HCT116 (cell line): ENCODE data around the gene MYH10. TPM values are rescaled to one million over a fixed set of nuclear protein-coding genes. Genes with fewer than 3 reads are reported as not detected.

Source experiments
- ATAC-seq: fragments of 200-7000 bp; cut with Tn5 transposase; 2 replicates; pipeline ENCODE4 v1.9.1; 2020; ENCODE audit warnings: mild to moderate bottlenecking, moderate library complexity
- BruUV-seq: library from RNA; stranded (reverse); fragments of 400-500 nt; replicated peaks from 2 replicates; lab custom pipeline; 2021; lab: Mats Ljungman, UMichigan
- CTCF ChIA-PET: fragments of 300-600 bp; sonication (Branson Sonifier 250); formaldehyde crosslinking; loops from one replicate; lab custom pipeline; 2021; ENCODE audit warnings: antibody characterized with exemption; lab: Charles Lee
- POLR2A ChIA-PET: fragments of 300-600, 350-600 bp; sonication (Branson Sonifier 250); formaldehyde crosslinking; loops from one replicate; lab custom pipeline; 2021; ENCODE audit warnings: antibody characterized with exemption; lab: Charles Lee
- RAD21 ChIA-PET, 2 experiments: fragments of 300-600 bp; sonication (Branson Sonifier 250); formaldehyde crosslinking; loops; one replicate each; lab custom pipeline; 2023; ENCODE audit warnings: low total read pairs in 2 of 2; ENCODE audit not compliant: uncharacterized antibody in 2 of 2, unreplicated experiment in 2 of 2, low non-redundant PET in 1 of 2; lab: Charles Lee
- DNase-seq: peaks from one replicate; pipeline ENCODE4 v3.0.0-alpha.2; 2010; ENCODE audit warnings: low read depth, low spot score
- H2AFZ ChIP-seq: fragments of 200-600 bp; shearing (Covaris generic), sonication (generic); 2 replicates; pipeline ENCODE4 v1.6.1; 2017; ENCODE audit warnings: low read depth, mixed run types, mixed read lengths, antibody characterized with exemption, low read length; ENCODE audit not compliant: poor library complexity, severe bottlenecking
- H3K27ac ChIP-seq: 2 replicates; pipeline ENCODE4 v1.5.1; 2012; ENCODE audit warnings: low read depth, low read length
- H3K27me3 ChIP-seq: fragments of 200-600 bp; sonication (generic); 2 replicates; pipeline ENCODE4 v1.6.1; 2016; ENCODE audit warnings: mixed run types, low read length, mixed read lengths; ENCODE audit not compliant: insufficient read depth
- H3K36me3 ChIP-seq, 2 experiments: fragments of 200-500 bp in 1 of 2; fragments of 200-600 bp in 1 of 2; sonication (Bioruptor generic) in 1 of 2; sonication (generic) in 1 of 2; 2 replicates each; pipeline versions ENCODE4 v1.5.1 to v1.6.1; 2014 to 2016; ENCODE audit warnings: low read length in 2 of 2, inconsistent platforms in 1 of 2, mixed read lengths in 1 of 2, mixed run types in 1 of 2; ENCODE audit not compliant: insufficient read depth in 2 of 2, control insufficient read depth in 1 of 2
- H3K4me1 ChIP-seq, 2 experiments: fragments of 200-600 bp in 1 of 2; sonication (generic) in 1 of 2; 2 replicates each; pipeline versions ENCODE4 v1.5.1 to v1.6.1; 2012 to 2017; ENCODE audit warnings: low read length in 2 of 2, inconsistent platforms in 1 of 2, mild to moderate bottlenecking in 1 of 2, mixed read lengths in 1 of 2, mixed run types in 1 of 2, moderate library complexity in 1 of 2; ENCODE audit not compliant: insufficient read depth in 2 of 2, control insufficient read depth in 1 of 2
- H3K4me2 ChIP-seq: fragments of 200-600 bp; sonication (generic); 2 replicates; pipeline ENCODE4 v1.6.1; 2017; ENCODE audit warnings: mixed run types, low read length, mixed read lengths
- H3K4me3 ChIP-seq, 2 experiments: fragments of 200-600 bp in 1 of 2; sonication (generic) in 1 of 2; replicated peaks in 1 of 2; 2 replicates each; pipeline ENCODE4 v1.5.1; 2011 to 2016; ENCODE audit warnings: low read length in 2 of 2, control low read depth in 1 of 2, low read depth in 1 of 2, mild to moderate bottlenecking in 1 of 2, mixed read lengths in 1 of 2, mixed run types in 1 of 2
- H3K79me2 ChIP-seq: fragments of 200-600 bp; sonication (generic); 2 replicates; pipeline ENCODE4 v1.6.1; 2017; ENCODE audit warnings: mild to moderate bottlenecking, mixed run types, low read length, moderate library complexity, mixed read lengths; ENCODE audit not compliant: insufficient read depth
- H3K9ac ChIP-seq: fragments of 200-600 bp; sonication (generic); 2 replicates; pipeline ENCODE4 v1.6.1; 2016; ENCODE audit warnings: low read length, mixed read lengths
- H3K9me2 ChIP-seq: fragments of 200-600 bp; sonication (generic), shearing (Covaris generic); 2 replicates; pipeline ENCODE4 v1.6.1; 2017; ENCODE audit warnings: mixed run types, mild to moderate bottlenecking, moderate library complexity; ENCODE audit not compliant: insufficient read depth
- H3K9me3 ChIP-seq, 2 experiments: fragments of 200-500 bp in 1 of 2; fragments of 200-600 bp in 1 of 2; sonication (Bioruptor generic) in 1 of 2; sonication (generic) in 1 of 2; 2 replicates each; pipeline ENCODE4 v1.6.1; 2014 to 2017; ENCODE audit warnings: low read length in 2 of 2, mixed read lengths in 2 of 2, inconsistent platforms in 1 of 2, low read depth in 1 of 2, mild to moderate bottlenecking in 1 of 2, mixed run types in 1 of 2, moderate library complexity in 1 of 2; ENCODE audit not compliant: control insufficient read depth in 1 of 2, insufficient read depth in 1 of 2
- H4K20me1 ChIP-seq: fragments of 200-600 bp; sonication (generic), shearing (Covaris generic); 2 replicates; pipeline ENCODE4 v1.6.1; 2017; ENCODE audit warnings: mixed run types, mild to moderate bottlenecking, moderate library complexity; ENCODE audit not compliant: insufficient read depth
- CBX3 ChIP-seq: IDR thresholded peaks from 2 replicates; pipeline ENCODE4 v1.6.1; 2012; ENCODE audit warnings: low read depth
- CEBPB ChIP-seq: IDR thresholded peaks from 2 replicates; pipeline ENCODE4 v1.6.1; 2012; ENCODE audit warnings: low read depth
- CTCF ChIP-seq, 3 experiments: fragments of 200-600 bp in 1 of 3; sonication (generic) in 1 of 3; IDR thresholded peaks in 2 of 3; conservative IDR thresholded peaks in 1 of 3; 2 replicates each; pipeline ENCODE4 v1.5.1; 2012 to 2017; ENCODE audit warnings: low read depth in 2 of 3, low read length in 2 of 3, antibody characterized with exemption in 1 of 3, borderline replicate concordance in 1 of 3, control low read depth in 1 of 3, mild to moderate bottlenecking in 1 of 3, mixed read lengths in 1 of 3, mixed run types in 1 of 3, moderate library complexity in 1 of 3; ENCODE audit not compliant: insufficient read depth in 1 of 3
- ELF1 ChIP-seq: IDR thresholded peaks from 2 replicates; pipeline ENCODE4 v1.6.1; 2012; ENCODE audit warnings: low read depth, borderline replicate concordance
- EZH2phosphoT487 ChIP-seq: fragments of 200-600 bp; IDR thresholded peaks from 2 replicates; pipeline ENCODE4 v1.6.1; 2018; ENCODE audit warnings: antibody characterized with exemption, borderline replicate concordance
- FOSL1 ChIP-seq: IDR thresholded peaks from 2 replicates; pipeline ENCODE4 v1.6.1; 2012; ENCODE audit warnings: low read depth
- POLR2A ChIP-seq: IDR thresholded peaks from 2 replicates; pipeline ENCODE4 v1.7.0; 2011; ENCODE audit warnings: borderline replicate concordance; ENCODE audit not compliant: insufficient read depth, insufficient read length; ENCODE audit errors: extremely low read depth
- RAD21 ChIP-seq: IDR thresholded peaks from 2 replicates; pipeline ENCODE4 v1.6.1; 2012; ENCODE audit warnings: low read depth, mild to moderate bottlenecking
- ZBTB33 ChIP-seq: IDR thresholded peaks from 2 replicates; pipeline ENCODE4 v1.6.1; 2011; ENCODE audit warnings: mild to moderate bottlenecking, low read length, moderate library complexity; ENCODE audit not compliant: insufficient replicate concordance; ENCODE audit errors: extremely low read depth
- ZNF274 ChIP-seq: fragments of 200-500 bp; sonication (Bioruptor generic); IDR thresholded peaks from 2 replicates; pipeline ENCODE4 v1.6.1; 2014; ENCODE audit warnings: mild to moderate bottlenecking, low read depth, low read length, inconsistent platforms
- intact Hi-C: fragments of 100-400 bp; cut with micrococcal nuclease; formaldehyde crosslinking; loops from 2 replicates; pipeline ENCODE4 v1.10.0; 2022
- total RNA-seq: library from RNA; stranded (reverse); gene quantifications from one replicate; pipeline ENCODE4 v1.2.1, GENCODE V29; 2021; ENCODE audit not compliant: unreplicated experiment

Gene MYH10
- total RNA-seq, 1 experiment from 2014 or later, result 39.2 TPM

GRCh38 chr17:8499614-8500013, 130.9 kb downstream of the MYH10 start:
- POLR2A ChIA-PET, result no interaction called here
- TF ChIP-seq ZNF274 (no peak), POLR2A (no peak), EZH2phosphoT487 (no peak), CBX3 (no peak), CEBPB (no peak), ZBTB33 (no peak), FOSL1 (no peak), CTCF (IDR thresholded peaks at IDR 0.05 in 2 of 3, conservative IDR thresholded peaks at IDR 0.05 in 1 of 3; ENCODE audit: borderline replicate concordance in 1 of 3, insufficient read depth in 1 of 3, low read depth in 2 of 3, low read length in 2 of 3) (no peak), RAD21 (no peak), ELF1 (no peak)
- no TSS peak for BruUV-seq
- no peak overlapping the region for H3K4me2 ChIP-seq
- no peaks in the 10 kb centered on the region for H4K20me1 ChIP-seq
- H3K9me3 ChIP-seq, result no peaks in the 10 kb centered on the region
- H3K4me1 ChIP-seq, result no peaks in the 10 kb centered on the region
- DNase-seq (no peak), ATAC-seq (no peak)
- CTCF ChIA-PET, result no interaction called here
- H3K9ac ChIP-seq, result no peak overlapping the region
- intact Hi-C loops, result no loop called here
- RAD21 ChIA-PET, result no interaction called here
- no peaks in the 10 kb centered on the region for H3K27me3 ChIP-seq
- no peaks in the 10 kb centered on the region for H3K79me2 ChIP-seq
- H3K4me3 ChIP-seq, result no peak overlapping the region
- no peak overlapping the region for H3K27ac ChIP-seq
- H3K9me2 ChIP-seq, result no peaks in the 10 kb centered on the region
- no peak overlapping the region for H2AFZ ChIP-seq
- peaks cover 8 to 10% of the 10 kb centered on the region in 2 experiments; a peak in 3 of 4 replicates for H3K36me3 ChIP-seq
